Measurements from ENCODE around the gene WDR90.
"Not testable (repeated sequence)": the region's sequence is repeated elsewhere in the genome, so short reads cannot be mapped to it uniquely, and the experiment has no call there.

- peak; percentile 35 for TF ChIP-seq CTCF (IDR thresholded peaks at IDR 0.05; ENCODE audit: low read length)
- not testable (repeated sequence) for TF ChIP-seq EZH2 (IDR thresholded peaks at IDR 0.05; ENCODE audit: borderline replicate concordance, low read length)
Observed at GRCh38 chr16:712740-713250, 63.6 kb downstream of the WDR90 start.
